D721Med (cell line): ENCODE measurements around the gene KIF2A.
"Not testable (repeated sequence)": the region's sequence is repeated elsewhere in the genome, so short reads cannot be mapped to it uniquely, and the experiment has no call there.

Experiments
- DNase-seq: peaks from one replicate; pipeline ENCODE4 v3.0.0; 2011; ENCODE audit warnings: low spot score; ENCODE audit not compliant: insufficient read length
- FAIRE-seq: peaks from 2 replicates; lab custom pipeline; 2011; peaks lifted over from hg19 to GRCh38; lab: Jason Lieb, UNC
- CTCF ChIP-seq: IDR thresholded peaks from 2 replicates; pipeline ENCODE4 v1.5.1; 2012; ENCODE audit warnings: mild to moderate bottlenecking, control low read depth; ENCODE audit not compliant: insufficient read depth; ENCODE audit errors: missing control alignments

The KIF2A gene

GRCh38 chr5:62288118-62288517 lies 17.9 kb upstream of the KIF2A start:
- DNase-seq (no peak), FAIRE-seq (no peak)
- no peak for TF ChIP-seq CTCF

GRCh38 chr5:62289813-62290212 lies 16.2 kb upstream of the KIF2A start:
- TF ChIP-seq CTCF, result no peak
- DNase-seq (no peak), FAIRE-seq (no peak)

GRCh38 chr5:62291829-62292228 lies 14.2 kb upstream of the KIF2A start:
- DNase-seq, FAIRE-seq: not testable (repeated sequence)

- TF ChIP-seq CTCF, result no peak
- FAIRE-seq, result no peak
Observed at GRCh38 chr5:62296998-62297397, 9.0 kb upstream of the KIF2A start.

GRCh38 chr5:62298118-62298517 lies 7.9 kb upstream of the KIF2A start:
- FAIRE-seq (no peak), DNase-seq (no peak)
- no peak for TF ChIP-seq CTCF

More at GRCh38 chr5:62296998-62297397, 9.0 kb upstream of the KIF2A start:
- DNase-seq, result no peak

- DNase-seq (no peak), FAIRE-seq (no peak)
- no peak for TF ChIP-seq CTCF
Observed at GRCh38 chr5:62299101-62299500, 6.9 kb upstream of the KIF2A start.

- no peak for TF ChIP-seq CTCF
- FAIRE-seq, result no peak
- no peak for DNase-seq
Observed at GRCh38 chr5:62299600-62299999, 6.4 kb upstream of the KIF2A start.

GRCh38 chr5:62305358-62305714 lies 670 bp upstream of the KIF2A start:
- no peak for TF ChIP-seq CTCF
- FAIRE-seq (no peak), DNase-seq (no peak)
